Panc1 (cell line): ENCODE results near the gene CFAP97D2. TPM values are rescaled to one million over a fixed set of nuclear protein-coding genes. Genes with fewer than 3 reads are reported as not detected.

ENCODE experiments used
- ATAC-seq: fragments of 200-7000 bp; cut with Tn5 transposase; 2 replicates; pipeline ENCODE4 v1.9.1; 2020; ENCODE audit warnings: mild to moderate bottlenecking, moderate library complexity
- BruUV-seq: library from RNA; stranded (reverse); fragments of 400-500 nt; replicated peaks from 2 replicates; lab custom pipeline; 2021; lab: Mats Ljungman, UMichigan
- CTCF ChIA-PET: fragments of 300-600 bp; sonication (Branson Sonifier 250); formaldehyde crosslinking; loops from one replicate; lab custom pipeline; 2022; ENCODE audit warnings: antibody characterized with exemption; lab: Charles Lee
- POLR2A ChIA-PET: fragments of 300-600 bp; sonication (Branson Sonifier 250); formaldehyde crosslinking; loops from one replicate; lab custom pipeline; 2022; ENCODE audit warnings: antibody characterized with exemption; lab: Charles Lee
- DNase-seq: peaks from one replicate; pipeline ENCODE4 v3.0.0-alpha.2; 2010; ENCODE audit warnings: low read depth, low spot score
- H3K27ac ChIP-seq: 2 replicates; pipeline ENCODE4 v1.5.1; 2011; ENCODE audit warnings: mild to moderate bottlenecking, low read length, inconsistent platforms
- H3K27me3 ChIP-seq: fragments of 200-500 bp; sonication (Bioruptor generic); 2 replicates; pipeline ENCODE4 v1.6.0; 2014; ENCODE audit warnings: low read length, inconsistent platforms; ENCODE audit not compliant: control insufficient read depth, insufficient read depth
- H3K36me3 ChIP-seq: fragments of 200-500 bp; sonication (Bioruptor generic); 2 replicates; pipeline ENCODE4 v1.5.1; 2014; ENCODE audit warnings: inconsistent platforms, mild to moderate bottlenecking, low read length, moderate library complexity; ENCODE audit not compliant: control insufficient read depth, insufficient read depth
- H3K4me1 ChIP-seq: 2 replicates; pipeline ENCODE4 v1.5.1; 2011; ENCODE audit warnings: inconsistent platforms, mild to moderate bottlenecking, low read length, moderate library complexity; ENCODE audit not compliant: control insufficient read depth, insufficient read depth
- H3K4me3 ChIP-seq, 2 experiments: 2 replicates each; pipeline ENCODE4 v1.5.1; 2011 to 2012; ENCODE audit warnings: low read depth in 2 of 2, low read length in 2 of 2, mild to moderate bottlenecking in 2 of 2, inconsistent platforms in 1 of 2, moderate library complexity in 1 of 2
- H3K9me3 ChIP-seq: fragments of 200-500 bp; sonication (Bioruptor generic); 2 replicates; pipeline ENCODE4 v1.5.1; 2014; ENCODE audit warnings: low read depth, mild to moderate bottlenecking, inconsistent platforms, low read length, moderate library complexity; ENCODE audit not compliant: control insufficient read depth, insufficient read depth
- POLR2AphosphoS5 ChIP-seq: IDR thresholded peaks from 2 replicates; pipeline ENCODE4 v1.6.1; 2012; ENCODE audit warnings: mild to moderate bottlenecking, low read depth, low read length, moderate library complexity
- SIN3A ChIP-seq: IDR thresholded peaks from 2 replicates; pipeline ENCODE4 v1.6.1; 2012; ENCODE audit warnings: low read depth, mild to moderate bottlenecking, low read length, moderate library complexity, borderline replicate concordance; ENCODE audit not compliant: insufficient read depth
- TCF7L2 ChIP-seq: IDR thresholded peaks from 2 replicates; pipeline ENCODE4 v1.6.1; 2011; ENCODE audit warnings: mild to moderate bottlenecking, low read depth, low read length, inconsistent platforms
- in situ Hi-C: cut with HindIII; loops from 2 replicates; pipeline ENCODE4 v1.10.0; 2016; ENCODE audit warnings: low sequenced_read_pairs, low pct_unique_long_range_greater_than_20kb
- intact Hi-C: fragments of 100-400 bp; cut with micrococcal nuclease; formaldehyde crosslinking; loops from one replicate; pipeline ENCODE4 v1.10.0; 2022; ENCODE audit not compliant: unreplicated experiment
- microRNA-seq: library from miRNA; unstranded; fragments of <30 nt; microRNA quantifications from one replicate; pipeline ENCODE4 v1.1.0, GENCODE V29; 2020; ENCODE audit not compliant: unreplicated experiment
- total RNA-seq: library from RNA; stranded (reverse); gene quantifications from one replicate; pipeline ENCODE4 v1.2.1, GENCODE V29; 2021; ENCODE audit not compliant: unreplicated experiment
- TF ChIP-seq, protein P1 (sequence below), 2 experiments: IDR thresholded peaks; 2 replicates each; pipeline ENCODE4 v1.6.1; 2011 to 2012; ENCODE audit warnings: low read depth in 2 of 2, control low read depth in 1 of 2, low read length in 1 of 2, mild to moderate bottlenecking in 1 of 2, moderate library complexity in 1 of 2; ENCODE audit not compliant: insufficient read depth in 1 of 2
- TF ChIP-seq, protein P2 (sequence below): fragments of 450-650 bp; IDR thresholded peaks from 2 replicates; pipeline ENCODE4 v1.5.1; 2017; ENCODE audit warnings: mild to moderate bottlenecking

CFAP97D2 gene
- total RNA-seq, 1 experiment from 2014 or later, result not detected

- Histone ChIP-seq H3K4me1 (no peaks in the 10 kb centered on the region), H3K27me3 (no peaks in the 10 kb centered on the region), H3K9me3 (no peaks in the 10 kb centered on the region), H3K27ac (no peak overlapping the region), H3K4me3 (no peak overlapping the region), H3K36me3 (peaks cover 22% of the 10 kb centered on the region; the same call in 1 of the 2 replicates)
- intact Hi-C loops, result no loop called here
- POLR2A ChIA-PET, result interaction anchor here (0.7 kb wide), 1 partner anchor 10 kb away, joined by 3 read pairs; no protein-coding TSS in a partner anchor
- BruUV-seq, result no TSS peak
- CTCF ChIA-PET, result no interaction called here
- DNase-seq, result no peak
- in situ Hi-C loops, result no loop called here
- no peak for ATAC-seq
- TF ChIP-seq, protein P1, sequence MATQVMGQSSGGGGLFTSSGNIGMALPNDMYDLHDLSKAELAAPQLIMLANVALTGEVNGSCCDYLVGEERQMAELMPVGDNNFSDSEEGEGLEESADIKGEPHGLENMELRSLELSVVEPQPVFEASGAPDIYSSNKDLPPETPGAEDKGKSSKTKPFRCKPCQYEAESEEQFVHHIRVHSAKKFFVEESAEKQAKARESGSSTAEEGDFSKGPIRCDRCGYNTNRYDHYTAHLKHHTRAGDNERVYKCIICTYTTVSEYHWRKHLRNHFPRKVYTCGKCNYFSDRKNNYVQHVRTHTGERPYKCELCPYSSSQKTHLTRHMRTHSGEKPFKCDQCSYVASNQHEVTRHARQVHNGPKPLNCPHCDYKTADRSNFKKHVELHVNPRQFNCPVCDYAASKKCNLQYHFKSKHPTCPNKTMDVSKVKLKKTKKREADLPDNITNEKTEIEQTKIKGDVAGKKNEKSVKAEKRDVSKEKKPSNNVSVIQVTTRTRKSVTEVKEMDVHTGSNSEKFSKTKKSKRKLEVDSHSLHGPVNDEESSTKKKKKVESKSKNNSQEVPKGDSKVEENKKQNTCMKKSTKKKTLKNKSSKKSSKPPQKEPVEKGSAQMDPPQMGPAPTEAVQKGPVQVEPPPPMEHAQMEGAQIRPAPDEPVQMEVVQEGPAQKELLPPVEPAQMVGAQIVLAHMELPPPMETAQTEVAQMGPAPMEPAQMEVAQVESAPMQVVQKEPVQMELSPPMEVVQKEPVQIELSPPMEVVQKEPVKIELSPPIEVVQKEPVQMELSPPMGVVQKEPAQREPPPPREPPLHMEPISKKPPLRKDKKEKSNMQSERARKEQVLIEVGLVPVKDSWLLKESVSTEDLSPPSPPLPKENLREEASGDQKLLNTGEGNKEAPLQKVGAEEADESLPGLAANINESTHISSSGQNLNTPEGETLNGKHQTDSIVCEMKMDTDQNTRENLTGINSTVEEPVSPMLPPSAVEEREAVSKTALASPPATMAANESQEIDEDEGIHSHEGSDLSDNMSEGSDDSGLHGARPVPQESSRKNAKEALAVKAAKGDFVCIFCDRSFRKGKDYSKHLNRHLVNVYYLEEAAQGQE (IDR thresholded peaks at IDR 0.05; ENCODE audit: insufficient read depth in 1 of 2, low read depth in 2 of 2, low read length in 1 of 2), result no peak
- TF ChIP-seq TCF7L2, result no peak
- TF ChIP-seq SIN3A, result no peak
- TF ChIP-seq POLR2AphosphoS5, result no peak
- TF ChIP-seq, protein P2, sequence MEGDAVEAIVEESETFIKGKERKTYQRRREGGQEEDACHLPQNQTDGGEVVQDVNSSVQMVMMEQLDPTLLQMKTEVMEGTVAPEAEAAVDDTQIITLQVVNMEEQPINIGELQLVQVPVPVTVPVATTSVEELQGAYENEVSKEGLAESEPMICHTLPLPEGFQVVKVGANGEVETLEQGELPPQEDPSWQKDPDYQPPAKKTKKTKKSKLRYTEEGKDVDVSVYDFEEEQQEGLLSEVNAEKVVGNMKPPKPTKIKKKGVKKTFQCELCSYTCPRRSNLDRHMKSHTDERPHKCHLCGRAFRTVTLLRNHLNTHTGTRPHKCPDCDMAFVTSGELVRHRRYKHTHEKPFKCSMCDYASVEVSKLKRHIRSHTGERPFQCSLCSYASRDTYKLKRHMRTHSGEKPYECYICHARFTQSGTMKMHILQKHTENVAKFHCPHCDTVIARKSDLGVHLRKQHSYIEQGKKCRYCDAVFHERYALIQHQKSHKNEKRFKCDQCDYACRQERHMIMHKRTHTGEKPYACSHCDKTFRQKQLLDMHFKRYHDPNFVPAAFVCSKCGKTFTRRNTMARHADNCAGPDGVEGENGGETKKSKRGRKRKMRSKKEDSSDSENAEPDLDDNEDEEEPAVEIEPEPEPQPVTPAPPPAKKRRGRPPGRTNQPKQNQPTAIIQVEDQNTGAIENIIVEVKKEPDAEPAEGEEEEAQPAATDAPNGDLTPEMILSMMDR, result no peak
Measured at GRCh38 chr13:114269281-114269770, 90.3 kb downstream of the CFAP97D2 start.

Small RNA genes within 50 kb of the gene (microRNA-seq; reads per million reads assigned to microRNA genes)
- 0.95 reads per million for gene MIR548AR

Other genes with a start within 250 kb of the CFAP97D2 start
- gene C13orf46, start 205.2 kb upstream of the CFAP97D2 start, total RNA-seq, result 2.6 TPM
- gene RASA3, start 46.6 kb upstream of the CFAP97D2 start, total RNA-seq, result 33.7 TPM
- gene CDC16, start 55.6 kb downstream of the CFAP97D2 start, total RNA-seq, result 51.8 TPM
- gene UPF3A, start 102.3 kb downstream of the CFAP97D2 start, total RNA-seq, result 36.3 TPM
- 15.3 TPM for gene CHAMP1, start 135.2 kb downstream of the CFAP97D2 start, total RNA-seq